Measurements from ENCODE around the gene SLC25A13. TPM values are rescaled to one million over a fixed set of nuclear protein-coding genes. Genes with fewer than 3 reads are reported as not detected.

The SLC25A13 gene
- total and polyA plus RNA-seq, 2 of the 13 experiments (the other 11 are each of a cell fraction or from before 2014, with no cell fraction given): 36.2 to 84.9 TPM

DNA sequence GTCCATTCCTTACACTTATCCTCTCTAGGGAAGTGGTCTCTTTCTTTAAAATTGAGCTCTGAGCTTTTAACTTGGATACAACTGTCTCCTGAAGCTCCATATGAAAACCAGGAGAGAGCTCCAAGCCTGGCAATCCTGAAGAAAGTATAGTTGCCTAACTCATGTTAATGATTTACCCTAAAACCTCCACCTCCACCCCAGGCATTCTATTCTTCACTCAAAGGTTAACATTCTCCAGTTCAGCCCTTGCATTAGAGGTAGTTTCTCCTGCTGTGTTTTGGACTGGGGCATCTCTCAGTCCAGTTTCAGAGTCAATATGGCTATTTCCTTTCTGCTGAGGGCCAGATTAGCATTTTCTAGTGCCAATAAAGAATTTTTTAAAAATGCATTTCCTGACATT, 195.5 kb downstream of the SLC25A13 start:
- H3K27me3 ChIP-seq (ENCODE audit: control insufficient read depth in 1 of 2, insufficient read depth in 2 of 2, low read length in 2 of 2): no peaks in the 10 kb centered on the region
- H2AFZ ChIP-seq (ENCODE audit: low read length): no peak overlapping the region
- DNase-seq (ENCODE audit: low spot score): peak; percentile 79
- peaks cover 22% of the 10 kb centered on the region for H3K4me1 ChIP-seq (ENCODE audit: insufficient read depth, low read length)
- ChIA-PET POLR2A (interaction anchor here (0.6 to 0.8 kb wide), 2 partner anchors 35 to 48 kb away, joined by 3 to 5 read pairs; no protein-coding TSS in a partner anchor), CTCF (ENCODE audit: low intra/inter-chr PET ratio, low total read pairs) (no interaction called here)
- H3K4me3 ChIP-seq (replicated peaks in 1 of 3; ENCODE audit: insufficient read depth in 1 of 3, low read depth in 2 of 3, low read length in 3 of 3): no peak overlapping the region
- in situ Hi-C loops (cut with HindIII; ENCODE audit: extremely low pct_ligation_motif_present, low pct_unique_long_range_greater_than_20kb): no loop called here
- peaks cover 10 to 27% of the 10 kb centered on the region in 2 experiments for H3K36me3 ChIP-seq (replicated peaks in 1 of 2; ENCODE audit: control insufficient read depth in 1 of 2, insufficient read depth in 2 of 2, low read length in 2 of 2)
- H4K20me1 ChIP-seq (ENCODE audit: insufficient read depth, low read length): no peaks in the 10 kb centered on the region
- FAIRE-seq: peak; percentile 79
- no peaks in the 10 kb centered on the region for H3K9me3 ChIP-seq (ENCODE audit: low read length)
- peak overlapping the region; percentile 8; the same call in 1 of the 2 replicates for H3K4me2 ChIP-seq (ENCODE audit: low read depth, low read length)
- intact Hi-C loops (cut with micrococcal nuclease; ENCODE audit: unreplicated experiment): loop anchor here (2.0 kb wide), 1 partner anchor 48 kb away; no protein-coding TSS in a partner anchor
- no peak overlapping the region for H3K9ac ChIP-seq (ENCODE audit: insufficient read depth, low read depth, low read length)
- peak; percentile 100 for ATAC-seq
- no peaks in the 10 kb centered on the region for H3K79me2 ChIP-seq (ENCODE audit: insufficient read depth, low read length)
- BruUV-seq (replicated peaks): no TSS peak
- H3K27ac ChIP-seq (ENCODE audit: extremely low read length, insufficient read depth, low read length): no peak overlapping the region
- TF ChIP-seq ZMAT3 (CRISPR knock-in tag; conservative IDR thresholded peaks at IDR 0.05): no peak
- TF ChIP-seq CCAR2 (optimal IDR thresholded peaks at IDR 0.05; ENCODE audit: low read depth, low read length): no peak
- no peak for TF ChIP-seq CREB1 (IDR thresholded peaks at IDR 0.05)
- peak; percentile 34; the same call in 1 of the 2 replicates for TF ChIP-seq CREB1 (CRISPR knock-in tag; IDR thresholded peaks at IDR 0.05)
- no peak for TF ChIP-seq ZNF441 (CRISPR knock-in tag; IDR thresholded peaks at IDR 0.05; ENCODE audit: borderline replicate concordance)
- no peak for TF ChIP-seq ZNF749 (CRISPR knock-in tag; IDR thresholded peaks at IDR 0.05; ENCODE audit: borderline replicate concordance)
- TF ChIP-seq POGZ (CRISPR knock-in tag; IDR thresholded peaks at IDR 0.05): 0 out of 2 replicates have a peak, but pooled peaks have one; percentile 50
- TF ChIP-seq ZNF792 (CRISPR knock-in tag; IDR thresholded peaks at IDR 0.05): peak; percentile 39; the same call in 1 of the 2 replicates
- TF ChIP-seq, protein P1, sequence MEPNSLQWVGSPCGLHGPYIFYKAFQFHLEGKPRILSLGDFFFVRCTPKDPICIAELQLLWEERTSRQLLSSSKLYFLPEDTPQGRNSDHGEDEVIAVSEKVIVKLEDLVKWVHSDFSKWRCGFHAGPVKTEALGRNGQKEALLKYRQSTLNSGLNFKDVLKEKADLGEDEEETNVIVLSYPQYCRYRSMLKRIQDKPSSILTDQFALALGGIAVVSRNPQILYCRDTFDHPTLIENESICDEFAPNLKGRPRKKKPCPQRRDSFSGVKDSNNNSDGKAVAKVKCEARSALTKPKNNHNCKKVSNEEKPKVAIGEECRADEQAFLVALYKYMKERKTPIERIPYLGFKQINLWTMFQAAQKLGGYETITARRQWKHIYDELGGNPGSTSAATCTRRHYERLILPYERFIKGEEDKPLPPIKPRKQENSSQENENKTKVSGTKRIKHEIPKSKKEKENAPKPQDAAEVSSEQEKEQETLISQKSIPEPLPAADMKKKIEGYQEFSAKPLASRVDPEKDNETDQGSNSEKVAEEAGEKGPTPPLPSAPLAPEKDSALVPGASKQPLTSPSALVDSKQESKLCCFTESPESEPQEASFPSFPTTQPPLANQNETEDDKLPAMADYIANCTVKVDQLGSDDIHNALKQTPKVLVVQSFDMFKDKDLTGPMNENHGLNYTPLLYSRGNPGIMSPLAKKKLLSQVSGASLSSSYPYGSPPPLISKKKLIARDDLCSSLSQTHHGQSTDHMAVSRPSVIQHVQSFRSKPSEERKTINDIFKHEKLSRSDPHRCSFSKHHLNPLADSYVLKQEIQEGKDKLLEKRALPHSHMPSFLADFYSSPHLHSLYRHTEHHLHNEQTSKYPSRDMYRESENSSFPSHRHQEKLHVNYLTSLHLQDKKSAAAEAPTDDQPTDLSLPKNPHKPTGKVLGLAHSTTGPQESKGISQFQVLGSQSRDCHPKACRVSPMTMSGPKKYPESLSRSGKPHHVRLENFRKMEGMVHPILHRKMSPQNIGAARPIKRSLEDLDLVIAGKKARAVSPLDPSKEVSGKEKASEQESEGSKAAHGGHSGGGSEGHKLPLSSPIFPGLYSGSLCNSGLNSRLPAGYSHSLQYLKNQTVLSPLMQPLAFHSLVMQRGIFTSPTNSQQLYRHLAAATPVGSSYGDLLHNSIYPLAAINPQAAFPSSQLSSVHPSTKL (CRISPR knock-in tag; IDR thresholded peaks at IDR 0.05): 0 out of 2 replicates have a peak, but pooled peaks have one; percentile 25
- TF ChIP-seq FOSL2 (CRISPR knock-in tag; IDR thresholded peaks at IDR 0.05): no peak
- no peak for TF ChIP-seq SOX13 (IDR thresholded peaks at IDR 0.05)
- TF ChIP-seq SOX13 (CRISPR knock-in tag; conservative IDR thresholded peaks at IDR 0.05 in 1 of 2, IDR thresholded peaks at IDR 0.05 in 1 of 2): peak in 1 of 2 experiments; percentile 50; a peak in 2 of 4 replicates
- no peak for TF ChIP-seq ARID3A (IDR thresholded peaks at IDR 0.05; ENCODE audit: low read depth, low read length)
- TF ChIP-seq HOMEZ (CRISPR knock-in tag; IDR thresholded peaks at IDR 0.05; ENCODE audit: low read depth): 0 out of 2 replicates have a peak, but pooled peaks have one; percentile 14
- TF ChIP-seq JUN (CRISPR knock-in tag; IDR thresholded peaks at IDR 0.05): no peak
- TF ChIP-seq ZC3H13 (CRISPR knock-in tag; IDR thresholded peaks at IDR 0.05): no peak
- no peak for TF ChIP-seq ZBTB7A (CRISPR knock-in tag; IDR thresholded peaks at IDR 0.05)
- TF ChIP-seq HNRNPUL1 (IDR thresholded peaks at IDR 0.05; ENCODE audit: low read depth, low read length): peak; percentile 63; the same call in 1 of the 2 replicates
- peak; percentile 72 for TF ChIP-seq CEBPG (CRISPR knock-in tag; IDR thresholded peaks at IDR 0.05)
